Measurements from ENCODE around the gene ZCWPW1. TPM values are rescaled to one million over a fixed set of nuclear protein-coding genes. Genes with fewer than 3 reads are reported as not detected.

The ZCWPW1 gene
- total and polyA plus RNA-seq, 2 of the 8 experiments (the other 6 are each of a cell fraction or from before 2014, with no cell fraction given), result 0.51 to 1.4 TPM

DNA sequence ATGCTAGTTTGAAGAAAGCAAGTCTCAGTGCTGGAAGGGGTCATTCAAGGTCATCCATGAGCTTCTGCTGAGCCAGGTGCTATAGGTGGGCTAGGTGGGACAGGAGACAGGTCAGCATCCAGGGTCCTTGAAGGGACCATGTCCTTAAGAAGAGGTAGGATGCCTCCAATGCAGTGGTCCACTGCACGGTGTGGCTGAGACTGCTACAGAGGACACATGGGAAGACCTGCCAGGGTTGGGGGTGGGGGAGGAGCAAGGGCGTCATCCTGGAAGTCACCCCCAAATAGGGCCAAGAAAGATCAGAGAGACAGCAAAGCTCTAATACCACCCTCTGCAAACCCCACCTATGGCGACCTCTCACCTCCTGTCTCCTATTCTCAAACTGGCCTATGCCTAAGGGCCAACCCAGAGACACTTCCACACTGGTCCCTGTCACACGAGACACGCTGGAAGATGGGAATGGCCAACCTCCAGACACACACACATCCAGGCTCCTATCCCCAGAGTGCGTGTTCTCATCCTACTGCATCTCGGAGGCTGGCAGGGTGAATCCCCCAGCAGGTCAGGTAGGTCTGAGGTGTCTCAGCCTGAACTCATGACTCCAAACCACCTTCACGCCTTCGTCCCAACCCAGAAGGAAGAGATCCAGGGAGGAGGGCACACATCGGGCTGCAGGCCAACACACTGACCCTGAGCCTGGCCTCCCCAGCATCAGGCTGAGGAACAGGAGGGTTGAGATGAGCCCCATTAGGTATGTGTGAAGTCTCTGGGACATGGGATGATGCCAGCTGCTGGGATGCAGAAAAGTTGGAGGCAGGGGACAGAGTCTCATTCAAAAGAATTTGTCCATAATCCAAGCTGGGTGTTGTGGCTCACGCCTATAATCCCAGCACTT, 13.4 kb upstream of the ZCWPW1 start:
- H3K9ac ChIP-seq (replicated peaks in 1 of 4; ENCODE audit: extremely low read depth in 1 of 4, low read depth in 3 of 4, low read length in 3 of 4), result no peak overlapping the region; a peak in 1 of 7 replicates
- H2BK5ac ChIP-seq (ENCODE audit: low read depth, low read length), result 0 out of 2 replicates have a peak overlapping the region, but pooled peaks have one; percentile 30
- H3K27me3 ChIP-seq (replicated peaks in 1 of 4; ENCODE audit: control insufficient read depth in 3 of 4, extremely low read depth in 1 of 4, insufficient read depth in 3 of 4, low read length in 3 of 4), result no peaks in the 10 kb centered on the region
- no peak overlapping the region for H3K56ac ChIP-seq (replicated peaks; ENCODE audit: insufficient read length, low read depth, low read length)
- H4K20me1 ChIP-seq (replicated peaks in 1 of 2; ENCODE audit: control insufficient read depth in 1 of 2, insufficient read depth in 2 of 2, low read length in 2 of 2), result no peaks in the 10 kb centered on the region
- no peak overlapping the region for H2BK120ac ChIP-seq (replicated peaks; ENCODE audit: low read depth, low read length)
- no peak overlapping the region for H3K27ac ChIP-seq (ENCODE audit: low read depth, low read length)
- POLR2A ChIA-PET (ENCODE audit: partially characterized antibody), result interaction anchor here (0.9 to 6.2 kb wide), 5 partner anchors 8 to 37 kb away, joined by 3 to 62 read pairs (median 5); partner anchors contain the start of genes MEPCE, TSC22D4 and ZCWPW1
- no peak overlapping the region for H4K8ac ChIP-seq (ENCODE audit: extremely low read depth, insufficient read depth, low read length)
- H2AFZ ChIP-seq (ENCODE audit: low read length), result no peak overlapping the region
- WGBS, 2 experiments (ENCODE audit: extremely low coverage in 1 of 2, insufficient coverage in 1 of 2, insufficient read length in 1 of 2, insufficient replicate concordance in 2 of 2, low coverage in 1 of 2, low lambda C conversion rate in 2 of 2, missing lambda C conversion rate in 1 of 2), result 86% methylated on average over 11 of the region's 11 CpGs; no CpG with 5 or more reads in 1 of the 2 experiments
- peak overlapping the region; percentile 11; the same call in 1 of the 2 replicates for H2AK5ac ChIP-seq (ENCODE audit: low read depth, low read length)
- H2BK20ac ChIP-seq (ENCODE audit: low read length), result peak overlapping the region; percentile 77; the same call in 1 of the 2 replicates
- no peak overlapping the region for H3K23ac ChIP-seq (ENCODE audit: insufficient read length)
- FAIRE-seq, result no peak
- H3K79me1 ChIP-seq (ENCODE audit: low read depth, low read length), result no peaks in the 10 kb centered on the region
- H3K36me3 ChIP-seq (ENCODE audit: control insufficient read depth in 2 of 4, insufficient read depth in 4 of 4, low read length in 3 of 4), result no peaks in the 10 kb centered on the region
- no peak overlapping the region for H3K18ac ChIP-seq (ENCODE audit: extremely low read depth, low read length)
- no peak for DNase-seq (ENCODE audit: low read depth in 1 of 2, low spot score in 2 of 2)
- CTCF ChIA-PET (ENCODE audit: partially characterized antibody), result interaction anchor here (0.7 to 3.6 kb wide), 6 partner anchors 8 to 118 kb away, joined by 3 to 19 read pairs (median 5); no protein-coding TSS in a partner anchor
- no peak overlapping the region for H3K14ac ChIP-seq (ENCODE audit: insufficient read length)
- H4K5ac ChIP-seq (ENCODE audit: insufficient read length, low read depth, low read length), result no peak overlapping the region
- H3K4ac ChIP-seq (replicated peaks; ENCODE audit: insufficient read length, low read depth, low read length), result no peak overlapping the region
- H3K4me1 ChIP-seq (replicated peaks in 1 of 4; ENCODE audit: control insufficient read depth in 3 of 4, insufficient read depth in 4 of 4, low read length in 3 of 4), result peaks cover 0 to 5% (median 2%) of the 10 kb centered on the region in 4 experiments; a peak in 3 of 7 replicates
- no peak overlapping the region for H3K4me2 ChIP-seq (ENCODE audit: insufficient read depth in 1 of 2, low read depth in 2 of 2, low read length in 2 of 2)
- H4K91ac ChIP-seq (replicated peaks; ENCODE audit: insufficient read length, low read length), result no peak overlapping the region
- H3K4me3 ChIP-seq (ENCODE audit: extremely low read depth in 1 of 4, insufficient read depth in 2 of 4, low read depth in 3 of 4, low read length in 4 of 4), result no peak overlapping the region
- no peak overlapping the region for H2BK15ac ChIP-seq (ENCODE audit: low read length)
- no peaks in the 10 kb centered on the region for H3K79me2 ChIP-seq (ENCODE audit: control insufficient read depth in 1 of 2, insufficient read depth in 2 of 2, low read length in 2 of 2)
- no peaks in the 10 kb centered on the region for H3K23me2 ChIP-seq (ENCODE audit: low read depth, low read length)
- H2BK12ac ChIP-seq (ENCODE audit: low read depth, low read length), result no peak overlapping the region
- H3K9me3 ChIP-seq (ENCODE audit: insufficient read depth in 2 of 2, low read depth in 1 of 2, low read length in 1 of 2), result no peaks in the 10 kb centered on the region
- TF ChIP-seq SUZ12 (IDR thresholded peaks at IDR 0.05; ENCODE audit: low read length) (no peak), CEBPB (IDR thresholded peaks at IDR 0.05; ENCODE audit: low read depth, low read length) (no peak), KDM4A (IDR thresholded peaks at IDR 0.05; ENCODE audit: low read depth, low read length, severe bottlenecking) (no peak), EGR1 (IDR thresholded peaks at IDR 0.05; ENCODE audit: borderline replicate concordance, low read depth, low read length) (no peak), SIRT6 (IDR thresholded peaks at IDR 0.05; ENCODE audit: low read length) (no peak), HDAC2 (IDR thresholded peaks at IDR 0.05; ENCODE audit: borderline replicate concordance in 1 of 2, low read depth in 2 of 2, low read length in 2 of 2) (no peak), CBX8 (IDR thresholded peaks at IDR 0.05; ENCODE audit: borderline replicate concordance, low read depth, low read length) (no peak), SIX5 (IDR thresholded peaks at IDR 0.05; ENCODE audit: low read depth, low read length) (no peak), YY1 (IDR thresholded peaks at IDR 0.05; ENCODE audit: low read depth, low read length) (no peak), NRF1 (IDR thresholded peaks at IDR 0.05; ENCODE audit: low read depth, low read length) (no peak)
- TF ChIP-seq, protein P1, sequence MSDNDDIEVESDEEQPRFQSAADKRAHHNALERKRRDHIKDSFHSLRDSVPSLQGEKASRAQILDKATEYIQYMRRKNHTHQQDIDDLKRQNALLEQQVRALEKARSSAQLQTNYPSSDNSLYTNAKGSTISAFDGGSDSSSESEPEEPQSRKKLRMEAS (IDR thresholded peaks at IDR 0.05), result no peak
